Body of pancreas (tissue), 4 donors: ENCODE data around the gene PSD2. TPM values are rescaled to one million over a fixed set of nuclear protein-coding genes. Genes with fewer than 3 reads are reported as not detected.
"Not testable (repeated sequence)": the region's sequence is repeated elsewhere in the genome, so short reads cannot be mapped to it uniquely, and the experiment has no call there.

Experiments used
- ATAC-seq: fragments of 150-250 bp; one replicate; pipeline ENCODE4 v1.9.1; 2016
- DNase-seq, 4 donors: peaks; one replicate each; pipeline ENCODE4 v3.0.0-alpha.2; 2019
- H3K27ac ChIP-seq, 4 donors: fragments of 200-600 bp; sonication (generic); 1 replicate in 3 of 4; 2 replicates in 1 of 4; pipeline versions ENCODE4 v1.5.1 to v1.6.1; 2016 to 2019; ENCODE audit warnings: mild to moderate bottlenecking in 1 of 4, mixed read lengths in 1 of 4, moderate library complexity in 1 of 4
- H3K27me3 ChIP-seq, 2 donors: fragments of 200-600 bp; sonication (generic); one replicate each; pipeline ENCODE4 v1.6.0; 2016; ENCODE audit warnings: mild to moderate bottlenecking in 1 of 2
- H3K36me3 ChIP-seq, 2 donors: fragments of 200-600 bp; sonication (generic); replicated peaks in 1 of 2; 2 replicates each; pipeline ENCODE4 v1.5.1; 2016; ENCODE audit warnings: low read depth in 2 of 2; ENCODE audit not compliant: insufficient read depth in 1 of 2
- H3K4me1 ChIP-seq: fragments of 200-600 bp; sonication (generic); one replicate; pipeline ENCODE4 v1.6.0; 2016
- H3K4me3 ChIP-seq, 2 donors: fragments of 200-600 bp; sonication (generic); 1 replicate in 1 of 2; 2 replicates in 1 of 2; pipeline ENCODE4 v1.5.1; 2016 to 2019
- H3K9me3 ChIP-seq, 3 donors: fragments of 200-600 bp; sonication (generic); 1 replicate in 2 of 3; 2 replicates in 1 of 3; pipeline ENCODE4 v1.5.1; 2016
- CTCF ChIP-seq, 7 experiments: fragments of 450-650 bp in 4 of 7; fragments of 200-600 bp in 3 of 7; sonication (generic) in 3 of 7; IDR thresholded peaks; one replicate each; pipeline ENCODE4 v1.5.1; 2016 to 2019; ENCODE audit warnings: antibody characterized with exemption in 7 of 7
- POLR2A ChIP-seq, 3 donors: fragments of 450-650 bp; IDR thresholded peaks; one replicate each; pipeline ENCODE4 v1.6.1; 2016; ENCODE audit warnings: antibody characterized with exemption in 3 of 3, mild to moderate bottlenecking in 2 of 3
- WGBS, 2 donors: methylation state at CpG; one replicate each; pipeline ENCODE4 v1.1.5; 2017; 5-methylcytosine and 5-hydroxymethylcytosine counted together
- intact Hi-C: fragments of 100-400 bp; cut with DNase I; formaldehyde crosslinking; loops from one replicate; pipeline ENCODE4 v1.15.1; 2023
- total RNA-seq, 2 donors: library from RNA; depleted of rRNA; stranded (reverse); fragments of >200 nt; gene quantifications; one replicate each; pipeline ENCODE4 v1.1.0, GENCODE V29; 2016

The PSD2 gene
- total RNA-seq, 2 donors from 2014 or later = 0.52 TPM; not detected in 1

DNA sequence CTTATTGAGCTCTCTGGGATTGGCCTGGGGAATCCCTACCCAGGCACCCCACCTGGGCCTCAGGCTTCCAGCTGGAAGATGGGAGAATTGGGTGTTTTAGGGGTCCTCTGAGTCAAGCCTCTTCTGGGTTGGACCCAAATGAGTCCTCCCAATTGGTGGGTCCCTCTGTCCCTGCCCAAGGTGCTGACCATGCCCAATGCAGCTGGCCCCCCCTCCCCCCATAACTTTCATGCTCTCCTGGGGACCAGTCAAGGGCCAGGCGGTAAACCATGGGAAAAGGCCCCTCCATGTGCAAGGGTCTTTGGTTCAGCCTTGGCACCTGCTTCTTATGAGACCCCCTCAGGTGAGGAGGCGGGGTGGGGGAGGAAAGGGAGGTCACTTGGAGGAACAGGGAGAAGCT lies 3.4 kb upstream of the PSD2 start:
- H3K4me3 ChIP-seq = no peak overlapping the region
- no peak for ATAC-seq
- intact Hi-C loops = loop anchor here (5.0 kb wide), 1 partner anchor 75 kb away; no protein-coding TSS in a partner anchor

GRCh38 chr5:139792655-139793054 lies 3.0 kb upstream of the PSD2 start:
- intact Hi-C loops = loop anchor here (5.0 kb wide), 1 partner anchor 75 kb away; no protein-coding TSS in a partner anchor
- H3K36me3 ChIP-seq, ATAC-seq, H3K27ac ChIP-seq, H3K4me3 ChIP-seq, DNase-seq, H3K9me3 ChIP-seq: not testable (repeated sequence)
- Histone ChIP-seq H3K27me3 (peaks cover 0 to 20% of the 10 kb centered on the region in 2 donors), H3K4me1 (peaks cover 12% of the 10 kb centered on the region)
- WGBS, 2 donors = 92 to 96% methylated on average over 2 of the region's 2 CpGs

More for the DNA sequence above, 3.4 kb upstream of the PSD2 start:
- Histone ChIP-seq H3K4me1 (peaks cover 12% of the 10 kb centered on the region), H3K9me3 (no peaks in the 10 kb centered on the region), H3K27me3 (peaks cover 0 to 20% of the 10 kb centered on the region in 2 donors), H3K36me3 (no peaks in the 10 kb centered on the region), H3K27ac (no peak overlapping the region)
- WGBS, 2 donors = 65 to 76% methylated on average over 2 of the region's 2 CpGs
- DNase-seq = no peak
- TF ChIP-seq CTCF (IDR thresholded peaks at IDR 0.05) (no peak), POLR2A (IDR thresholded peaks at IDR 0.05) (no peak)

DNA sequence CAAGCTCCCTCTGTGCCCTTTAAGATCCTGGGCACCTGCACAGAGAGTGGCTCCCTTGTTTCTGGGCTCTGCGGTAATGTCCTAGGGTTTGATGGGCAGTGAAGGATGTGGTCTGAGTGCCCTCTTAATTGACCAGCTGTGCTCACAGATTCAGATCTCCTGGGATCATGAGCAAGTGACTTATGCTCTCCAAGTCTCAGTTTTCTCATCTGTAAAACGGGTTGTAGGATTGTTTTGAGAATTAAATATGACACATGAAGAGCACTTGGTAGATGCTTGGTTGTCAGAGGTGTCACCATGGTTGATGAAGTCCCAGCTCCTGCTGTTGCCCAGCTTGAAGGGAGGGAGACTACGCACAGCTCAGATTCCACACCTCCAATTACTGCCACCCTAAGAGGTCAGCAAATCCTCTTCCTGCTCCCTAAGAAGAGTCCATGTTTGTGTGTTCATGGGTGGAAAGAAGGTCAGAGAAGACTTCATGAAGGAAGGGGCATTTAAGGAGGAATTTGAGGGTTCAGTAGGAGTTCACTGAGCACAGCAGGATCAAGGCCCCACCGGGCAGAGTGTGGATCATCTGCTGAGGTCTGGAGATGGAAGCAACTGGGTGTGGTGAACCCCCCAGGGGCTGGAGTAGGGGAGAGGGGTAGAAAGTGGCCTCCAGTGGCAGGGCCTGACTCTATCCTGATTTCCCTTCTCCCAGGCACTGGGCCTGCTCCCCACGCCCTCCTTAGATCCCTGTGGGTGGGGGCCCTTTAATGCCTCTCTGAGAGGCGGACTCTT lies 1.4 kb upstream of the PSD2 start:
- peaks cover 0 to 20% of the 10 kb centered on the region in 2 donors for H3K27me3 ChIP-seq
- peaks cover 6% of the 10 kb centered on the region for H3K4me1 ChIP-seq
- no peaks in the 10 kb centered on the region for H3K9me3 ChIP-seq
- no peaks in the 10 kb centered on the region for H3K36me3 ChIP-seq
- ATAC-seq (no peak), DNase-seq (no peak)
- TF ChIP-seq POLR2A (IDR thresholded peaks at IDR 0.05) (no peak), CTCF (IDR thresholded peaks at IDR 0.05) (no peak)
- no peak overlapping the region for H3K4me3 ChIP-seq
- 66 to 80% methylated on average over 5 of the region's 6 CpGs for WGBS, 2 donors
- intact Hi-C loops = loop anchor here (5.0 kb wide), 1 partner anchor 73 kb away; no protein-coding TSS in a partner anchor
- no peak overlapping the region for H3K27ac ChIP-seq

GRCh38 chr5:139796061-139796806 lies 626 bp downstream of the PSD2 start:
- Histone ChIP-seq H3K36me3 (no peaks in the 10 kb centered on the region), H3K4me1 (peaks cover 6% of the 10 kb centered on the region), H3K27me3 (peaks cover 0 to 20% of the 10 kb centered on the region in 2 donors), H3K9me3 (no peaks in the 10 kb centered on the region), H3K4me3 (no peak overlapping the region), H3K27ac (no peak overlapping the region)
- ATAC-seq (no peak), DNase-seq (no peak)
- intact Hi-C loops = loop anchor here (5.0 kb wide), 1 partner anchor 36 kb away; no protein-coding TSS in a partner anchor
- TF ChIP-seq CTCF (IDR thresholded peaks at IDR 0.05) (no peak), POLR2A (IDR thresholded peaks at IDR 0.05) (no peak)
- WGBS, 2 donors = 7 to 10% methylated on average over 6 to 33 of the region's 47 CpGs

DNA sequence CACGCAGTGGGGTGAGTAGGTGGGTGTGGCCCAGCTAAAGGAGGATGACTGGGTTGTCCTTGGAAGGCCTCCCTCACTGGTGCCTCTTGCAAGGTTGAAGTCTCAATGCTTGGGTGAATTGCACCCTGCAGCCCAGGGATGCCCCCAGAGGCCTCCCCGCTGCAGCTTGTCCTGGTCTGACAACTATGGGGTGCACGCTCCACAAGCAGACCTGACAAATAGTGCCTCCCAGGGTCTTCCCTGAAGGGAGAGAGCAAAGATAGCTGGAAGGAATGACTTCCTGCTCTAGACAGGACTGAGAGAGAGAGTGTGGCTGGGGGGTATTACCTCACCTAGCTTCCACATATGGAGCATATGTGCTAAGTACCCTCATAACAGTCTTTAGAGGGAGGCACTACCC lies 1.7 kb downstream of the PSD2 start:
- WGBS, 2 donors = 81 to 89% methylated on average over 3 of the region's 3 CpGs

More for the DNA sequence above, 1.7 kb downstream of the PSD2 start:
- intact Hi-C loops = loop anchor here (5.0 kb wide), 1 partner anchor 35 kb away; no protein-coding TSS in a partner anchor
- no peak for TF ChIP-seq POLR2A (IDR thresholded peaks at IDR 0.05)
- TF ChIP-seq CTCF (IDR thresholded peaks at IDR 0.05) = no peak
- Histone ChIP-seq H3K4me1 (peaks cover 6% of the 10 kb centered on the region), H3K4me3 (no peak overlapping the region), H3K27ac (no peak overlapping the region), H3K9me3 (no peaks in the 10 kb centered on the region), H3K36me3 (no peaks in the 10 kb centered on the region), H3K27me3 (peaks cover 0 to 20% of the 10 kb centered on the region in 2 donors)
- DNase-seq (no peak), ATAC-seq (no peak)
